B cell (primary cell): ENCODE measurements around the gene SKP2. TPM values are rescaled to one million over a fixed set of nuclear protein-coding genes. Genes with fewer than 3 reads are reported as not detected.

Experiments used
- ATAC-seq: fragments of 200-7000 bp; cut with Tn5 transposase; one replicate; pipeline ENCODE4 v1.10.0; 2021; ENCODE audit warnings: low read depth, mild to moderate bottlenecking, moderate number of reproducible peaks, moderate library complexity
- CTCF ChIA-PET: fragments of 350-600 bp; sonication (Branson Sonifier 250); formaldehyde crosslinking; loops from one replicate; lab custom pipeline; 2021; ENCODE audit warnings: antibody characterized with exemption, inconsistent platforms; lab: Charles Lee
- POLR2A ChIA-PET: fragments of 350-600 bp; sonication (Branson Sonifier 250); formaldehyde crosslinking; loops from one replicate; lab custom pipeline; 2021; ENCODE audit warnings: antibody characterized with exemption; lab: Charles Lee
- DNase-seq: peaks from one replicate; pipeline ENCODE4 v3.0.0; 2013
- H2AFZ ChIP-seq: 2 replicates; pipeline ENCODE4 v1.6.1; 2012; ENCODE audit warnings: mild to moderate bottlenecking, low read depth, low read length; ENCODE audit not compliant: insufficient read depth, poor library complexity, severe bottlenecking
- H3K27ac ChIP-seq, 2 donors: 1 replicate in 1 of 2; 2 replicates in 1 of 2; pipeline ENCODE4 v1.5.1; 2012 to 2013; ENCODE audit warnings: low read length in 2 of 2, mild to moderate bottlenecking in 2 of 2, moderate library complexity in 1 of 2
- H3K27me3 ChIP-seq, 4 experiments: fragments of 200-600 bp in 1 of 4; sonication (generic) in 1 of 4; replicated peaks in 1 of 4; 1 replicate in 2 of 4; 2 replicates in 2 of 4; pipeline versions ENCODE4 v1.6.1 to v1.7.0; 2013 to 2016; ENCODE audit warnings: low read length in 3 of 4, mild to moderate bottlenecking in 2 of 4, mixed read lengths in 1 of 4, moderate library complexity in 1 of 4; ENCODE audit not compliant: insufficient read depth in 4 of 4, control insufficient read depth in 3 of 4; ENCODE audit errors: control extremely low read depth in 1 of 4
- H3K36me3 ChIP-seq, 2 experiments: replicated peaks in 1 of 2; 1 replicate in 1 of 2; 2 replicates in 1 of 2; pipeline versions ENCODE4 v1.6.1 to v1.7.1; 2013; ENCODE audit warnings: low read length in 1 of 2; ENCODE audit not compliant: insufficient read depth in 2 of 2, control insufficient read depth in 1 of 2; ENCODE audit errors: control extremely low read depth in 1 of 2, extremely low read depth in 1 of 2
- H3K4me1 ChIP-seq, 2 donors: fragments of 200-600 bp in 1 of 2; sonication (generic) in 1 of 2; 1 replicate in 1 of 2; 2 replicates in 1 of 2; pipeline versions ENCODE4 v1.5.1 to v1.6.1; 2013 to 2017; ENCODE audit warnings: low read length in 2 of 2; ENCODE audit not compliant: control insufficient read depth in 2 of 2, insufficient read depth in 2 of 2
- H3K4me2 ChIP-seq: replicated peaks from 2 replicates; pipeline ENCODE3; 2012; ENCODE audit warnings: mild to moderate bottlenecking, low read depth, low read length; ENCODE audit not compliant: poor library complexity, severe bottlenecking
- H3K4me3 ChIP-seq, 5 experiments: fragments of 200-600 bp in 1 of 5; sonication (generic) in 1 of 5; 1 replicate in 3 of 5; 2 replicates in 2 of 5; pipeline versions ENCODE4 v1.5.1 to v1.7.0; 2011 to 2016; ENCODE audit warnings: low read length in 4 of 5, mild to moderate bottlenecking in 4 of 5, low read depth in 2 of 5, control low read depth in 1 of 5, moderate library complexity in 1 of 5; ENCODE audit not compliant: insufficient read depth in 1 of 5; ENCODE audit errors: control extremely low read depth in 1 of 5, extremely low read depth in 1 of 5
- H3K79me2 ChIP-seq: fragments of 200-600 bp; sonication (generic); one replicate; pipeline ENCODE4 v1.6.0; 2016; ENCODE audit warnings: low read length; ENCODE audit not compliant: control insufficient read depth, insufficient read depth
- H3K9ac ChIP-seq: fragments of 200-600 bp; sonication (generic); 2 replicates; pipeline ENCODE4 v1.6.1; 2017; ENCODE audit warnings: mild to moderate bottlenecking, low read length, moderate library complexity
- H3K9me3 ChIP-seq, 3 donors: one replicate each; pipeline versions ENCODE4 v1.6.1 to v1.7.1; 2013; ENCODE audit warnings: low read length in 2 of 3; ENCODE audit not compliant: control insufficient read depth in 2 of 3, insufficient read depth in 1 of 3; ENCODE audit errors: control extremely low read depth in 1 of 3
- H4K20me1 ChIP-seq: 2 replicates; pipeline ENCODE4 v1.6.0; 2012; ENCODE audit warnings: mild to moderate bottlenecking, low read length; ENCODE audit not compliant: insufficient read depth, control insufficient read depth, poor library complexity, severe bottlenecking
- H3K27ac Mint-ChIP-seq: one replicate; pipeline ENCODE4 v1.8.0; 2021; ENCODE audit warnings: mixed read lengths
- H3K27me3 Mint-ChIP-seq: one replicate; pipeline ENCODE4 v1.8.0; 2021; ENCODE audit warnings: mixed read lengths
- H3K4me1 Mint-ChIP-seq: one replicate; pipeline ENCODE4 v1.8.0; 2021; ENCODE audit warnings: mixed read lengths
- H3K4me3 Mint-ChIP-seq: one replicate; pipeline ENCODE4 v1.8.0; 2021; ENCODE audit warnings: mixed read lengths
- H3K9me3 Mint-ChIP-seq: one replicate; pipeline ENCODE4 v1.8.0; 2022; ENCODE audit warnings: mixed read lengths; ENCODE audit not compliant: insufficient read depth
- EZH2 ChIP-seq: IDR thresholded peaks from 2 replicates; pipeline ENCODE4 v1.6.1; 2012; ENCODE audit warnings: borderline replicate concordance, low read depth, mild to moderate bottlenecking, moderate library complexity, low read length; ENCODE audit not compliant: insufficient read depth, poor library complexity, severe bottlenecking
- WGBS: methylation state at CpG from one replicate; pipeline ENCODE4 v1.1.5; 2013; ENCODE audit warnings: missing lambda C conversion rate; ENCODE audit not compliant: insufficient coverage; 5-methylcytosine and 5-hydroxymethylcytosine counted together
- intact Hi-C: fragments of 100-400 bp; cut with micrococcal nuclease; formaldehyde crosslinking; loops from one replicate; pipeline ENCODE4 v1.10.0; 2022
- polyA plus RNA-seq: library from polyadenylated mRNA; depleted of rRNA; stranded (reverse); fragments of >200 nt; gene quantifications from 2 replicates; pipeline ENCODE4 v1.2.3, GENCODE V29; 2012
- total RNA-seq, 2 donors: library from RNA; stranded (reverse); fragments of 120-200 nt in 1 of 2; gene quantifications; 1 replicate in 1 of 2; 2 replicates in 1 of 2; pipeline versions ENCODE4 v1.2.3 to v1.2.4, GENCODE V29; 2013 to 2022
- TF ChIP-seq, protein P1 (sequence below): fragments of 200-600 bp; IDR thresholded peaks from one replicate; pipeline ENCODE4 v1.8.0; 2022; ENCODE audit warnings: antibody characterized with exemption, mild to moderate bottlenecking

Gene SKP2
- total and polyA plus RNA-seq, 2 donors (not counting 1 experiment from before 2014, with no cell fraction given), result 26.7 to 27.1 TPM

- H3K27ac Mint-ChIP-seq, result peak overlapping the region; percentile 61
- Histone ChIP-seq H3K36me3 (peaks cover 0 to 23% of the 10 kb centered on the region in 2 experiments), H3K4me3 (no peak overlapping the region), H3K9ac (no peak overlapping the region), H3K27ac (no peak overlapping the region), H2AFZ (no peak overlapping the region), H3K27me3 (no peaks in the 10 kb centered on the region), H3K9me3 (peaks cover 0 to 18% (median 13%) of the 10 kb centered on the region in 3 donors), H3K4me2 (no peak overlapping the region), H3K79me2 (no peaks in the 10 kb centered on the region), H4K20me1 (no peaks in the 10 kb centered on the region), H3K4me1 (no peaks in the 10 kb centered on the region)
- no peaks in the 10 kb centered on the region for H3K9me3 Mint-ChIP-seq
- TF ChIP-seq, protein P1, sequence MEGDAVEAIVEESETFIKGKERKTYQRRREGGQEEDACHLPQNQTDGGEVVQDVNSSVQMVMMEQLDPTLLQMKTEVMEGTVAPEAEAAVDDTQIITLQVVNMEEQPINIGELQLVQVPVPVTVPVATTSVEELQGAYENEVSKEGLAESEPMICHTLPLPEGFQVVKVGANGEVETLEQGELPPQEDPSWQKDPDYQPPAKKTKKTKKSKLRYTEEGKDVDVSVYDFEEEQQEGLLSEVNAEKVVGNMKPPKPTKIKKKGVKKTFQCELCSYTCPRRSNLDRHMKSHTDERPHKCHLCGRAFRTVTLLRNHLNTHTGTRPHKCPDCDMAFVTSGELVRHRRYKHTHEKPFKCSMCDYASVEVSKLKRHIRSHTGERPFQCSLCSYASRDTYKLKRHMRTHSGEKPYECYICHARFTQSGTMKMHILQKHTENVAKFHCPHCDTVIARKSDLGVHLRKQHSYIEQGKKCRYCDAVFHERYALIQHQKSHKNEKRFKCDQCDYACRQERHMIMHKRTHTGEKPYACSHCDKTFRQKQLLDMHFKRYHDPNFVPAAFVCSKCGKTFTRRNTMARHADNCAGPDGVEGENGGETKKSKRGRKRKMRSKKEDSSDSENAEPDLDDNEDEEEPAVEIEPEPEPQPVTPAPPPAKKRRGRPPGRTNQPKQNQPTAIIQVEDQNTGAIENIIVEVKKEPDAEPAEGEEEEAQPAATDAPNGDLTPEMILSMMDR, result no peak
- no peak for TF ChIP-seq EZH2
- no peak for DNase-seq
- intact Hi-C loops, result no loop called here
- ChIA-PET POLR2A (no interaction called here), CTCF (no interaction called here)
- no peaks in the 10 kb centered on the region for H3K27me3 Mint-ChIP-seq
- no peaks in the 10 kb centered on the region for H3K4me1 Mint-ChIP-seq
- WGBS, result 100% methylated on average over 1 of the region's 3 CpGs
- H3K4me3 Mint-ChIP-seq, result no peak overlapping the region
- ATAC-seq, result no peak
Measured at GRCh38 chr5:36135988-36136387, 15.9 kb upstream of the SKP2 start.

DNA sequence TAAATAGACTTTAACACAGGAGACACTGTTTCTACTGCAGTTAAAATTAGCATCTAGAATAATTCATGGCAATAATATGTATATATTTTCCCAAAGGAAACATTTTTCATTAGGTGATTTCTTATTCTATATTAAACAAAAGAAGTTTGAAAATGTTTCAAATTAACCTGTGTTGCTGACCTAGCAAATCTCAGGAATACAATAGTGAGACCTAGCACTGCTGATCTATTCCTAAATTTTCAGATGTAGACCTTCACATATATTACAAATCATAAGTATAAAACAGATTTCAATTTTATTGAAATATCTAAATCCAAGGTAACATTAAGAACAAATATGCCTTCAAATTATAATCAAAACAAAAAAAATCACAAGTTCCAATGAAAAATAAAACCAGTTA, 15.3 kb upstream of the SKP2 start:
- H3K9me3 Mint-ChIP-seq, result no peaks in the 10 kb centered on the region
- H2AFZ ChIP-seq, result no peak overlapping the region
- ChIA-PET CTCF (no interaction called here), POLR2A (no interaction called here)
- H3K79me2 ChIP-seq, result no peaks in the 10 kb centered on the region
- H4K20me1 ChIP-seq, result no peaks in the 10 kb centered on the region
- H3K36me3 ChIP-seq, result peaks cover 0 to 23% of the 10 kb centered on the region in 2 experiments
- no peak overlapping the region for H3K4me2 ChIP-seq
- TF ChIP-seq EZH2, result no peak
- TF ChIP-seq, protein P1, result no peak
- DNase-seq (no peak), ATAC-seq (no peak)
- no peak overlapping the region for H3K9ac ChIP-seq
- no peaks in the 10 kb centered on the region for H3K27me3 Mint-ChIP-seq
- no peak overlapping the region for H3K4me3 ChIP-seq
- H3K9me3 ChIP-seq, result peaks cover 0 to 18% (median 13%) of the 10 kb centered on the region in 3 donors
- no peak overlapping the region for H3K27ac Mint-ChIP-seq
- H3K27ac ChIP-seq, result no peak overlapping the region
- intact Hi-C loops, result no loop called here
- H3K4me1 Mint-ChIP-seq, result no peaks in the 10 kb centered on the region
- no peaks in the 10 kb centered on the region for H3K27me3 ChIP-seq
- H3K4me3 Mint-ChIP-seq, result no peak overlapping the region
- H3K4me1 ChIP-seq, result no peaks in the 10 kb centered on the region
